NCI-H1436 treated with DMSO at 0.1 percent for 48 hours (cell line): ENCODE measurements around the gene ZP2.
A peak's percentile ranks its signal among the peaks of the same experiment; 100 is the strongest.
"Not testable (repeated sequence)": the region's sequence is repeated elsewhere in the genome, so short reads cannot be mapped to it uniquely, and the experiment has no call there.

Experiments
- DNase-seq: peaks from one replicate; lab custom pipeline; 2025; lab: John Stamatoyannopoulos, UW

The ZP2 gene

GRCh38 chr16:21211486-21211885 is at the start of gene ZP2:
ZP2 (minus strand) TSS chr16:21211574; CDS start chr16:21211547, 27 bp downstream.
- DNase-seq, result no peak

GRCh38 chr16:21257284-21257683 is 45.9 kb upstream of the ZP2 start:
- no peak for DNase-seq

GRCh38 chr16:21256636-21257035 is 45.3 kb upstream of the ZP2 start:
- DNase-seq, result no peak

GRCh38 chr16:21253470-21253869 is 42.1 kb upstream of the ZP2 start:
- DNase-seq, result no peak

GRCh38 chr16:21250072-21250923 is 38.9 kb upstream of the ZP2 start:
- DNase-seq, result no peak

- not testable (repeated sequence) for DNase-seq
Observed at GRCh38 chr16:21248179-21248578, 36.8 kb upstream of the ZP2 start.

- DNase-seq, result no peak
Observed at GRCh38 chr16:21244518-21245215, 33.3 kb upstream of the ZP2 start.

- no peak for DNase-seq
Observed at GRCh38 chr16:21242756-21243155, 31.4 kb upstream of the ZP2 start.

GRCh38 chr16:21239646-21240045 is 28.3 kb upstream of the ZP2 start:
- no peak for DNase-seq

GRCh38 chr16:21236831-21237230 is 25.5 kb upstream of the ZP2 start:
- DNase-seq, result no peak

GRCh38 chr16:21235199-21235585 is 23.8 kb upstream of the ZP2 start:
- no peak for DNase-seq

GRCh38 chr16:21233521-21234150 is 22.3 kb upstream of the ZP2 start, which contains the start of gene ANKS4B:
ANKS4B (plus strand) TSS chr16:21233699; CDS start chr16:21233738, 39 bp downstream.
- no peak for DNase-seq

- DNase-seq, result no peak
Observed at GRCh38 chr16:21233045-21233520, 21.7 kb upstream of the ZP2 start.

- no peak for DNase-seq
Observed at GRCh38 chr16:21228361-21228872, 17.0 kb upstream of the ZP2 start.

GRCh38 chr16:21227866-21228265 is 16.5 kb upstream of the ZP2 start:
- DNase-seq, result no peak

- DNase-seq, result no peak
Observed at GRCh38 chr16:21226749-21227148, 15.4 kb upstream of the ZP2 start.

- no peak for DNase-seq
Observed at GRCh38 chr16:21224800-21225199, 13.4 kb upstream of the ZP2 start.

GRCh38 chr16:21223787-21224186 is 12.4 kb upstream of the ZP2 start:
- DNase-seq, result no peak

GRCh38 chr16:21222495-21223337 is 11.3 kb upstream of the ZP2 start:
- peak; percentile 28 for DNase-seq

GRCh38 chr16:21219551-21219950 is 8.2 kb upstream of the ZP2 start:
- DNase-seq, result no peak

GRCh38 chr16:21218153-21218552 is 6.8 kb upstream of the ZP2 start:
- DNase-seq, result no peak
